IMR-90 (cell line): ENCODE results near the gene GATA1. TPM values are rescaled to one million over a fixed set of nuclear protein-coding genes. Genes with fewer than 3 reads are reported as not detected.

Source experiments
- ATAC-seq: fragments of 200-7000 bp; cut with Tn5 transposase; 2 replicates; pipeline ENCODE4 v1.9.1; 2020; ENCODE audit warnings: low read depth, mild to moderate bottlenecking, moderate library complexity
- BruUV-seq: library from RNA; stranded (reverse); fragments of 400-500 nt; replicated peaks from 2 replicates; lab custom pipeline; 2021; lab: Mats Ljungman, UMichigan
- CTCF ChIA-PET: fragments of 300-600 bp; formaldehyde crosslinking; extraction: SDS; loops from one replicate; lab custom pipeline; 2021; ENCODE audit warnings: antibody characterized with exemption; lab: Yijun Ruan, JAX
- POLR2A ChIA-PET: fragments of 300-600 bp; sonication (Branson Sonifier 250); formaldehyde crosslinking; loops from one replicate; lab custom pipeline; 2022; ENCODE audit warnings: antibody characterized with exemption; ENCODE audit not compliant: unreplicated experiment; lab: Charles Lee
- DNase-seq: peaks from one replicate; pipeline ENCODE4 v3.0.0; 2013
- H2AFZ ChIP-seq: replicated peaks from 2 replicates; pipeline ENCODE3; 2013; ENCODE audit warnings: low read length, mild to moderate bottlenecking; ENCODE audit not compliant: poor library complexity
- H2AK5ac ChIP-seq: 2 replicates; pipeline ENCODE4 v1.6.1; 2013; ENCODE audit warnings: low read depth, low read length, inconsistent platforms
- H2AK9ac ChIP-seq: replicated peaks from 2 replicates; pipeline ENCODE3; 2013; ENCODE audit warnings: mild to moderate bottlenecking, low read depth, low read length, moderate library complexity; ENCODE audit not compliant: poor library complexity
- H2BK120ac ChIP-seq: 2 replicates; pipeline ENCODE4 v1.6.1; 2013; ENCODE audit warnings: low read depth, low read length, inconsistent platforms
- H2BK15ac ChIP-seq: 3 replicates; pipeline ENCODE4 v1.6.1; 2013; ENCODE audit warnings: low read depth, low read length, inconsistent platforms
- H2BK20ac ChIP-seq: 2 replicates; pipeline ENCODE4 v1.6.1; 2013; ENCODE audit warnings: low read depth, mild to moderate bottlenecking, inconsistent platforms, low read length, moderate library complexity
- H2BK5ac ChIP-seq: 2 replicates; pipeline ENCODE4 v1.6.1; 2013; ENCODE audit warnings: mild to moderate bottlenecking, low read depth, low read length, inconsistent platforms; ENCODE audit not compliant: poor library complexity, severe bottlenecking
- H3K14ac ChIP-seq: replicated peaks from 2 replicates; pipeline ENCODE4 v1.6.1; 2013; ENCODE audit warnings: low read depth, low read length, inconsistent platforms
- H3K18ac ChIP-seq: 2 replicates; pipeline ENCODE4 v1.6.1; 2013; ENCODE audit warnings: low read depth, low read length, control low read depth
- H3K23ac ChIP-seq: 2 replicates; pipeline ENCODE4 v1.6.1; 2013; ENCODE audit warnings: low read depth, low read length, inconsistent platforms
- H3K27ac ChIP-seq: 2 replicates; pipeline ENCODE4 v1.5.1; 2013; ENCODE audit warnings: mild to moderate bottlenecking, control low read depth, low read length; ENCODE audit not compliant: insufficient read depth
- H3K27me3 ChIP-seq: 2 replicates; pipeline ENCODE4 v1.6.1; 2013; ENCODE audit warnings: low read length; ENCODE audit not compliant: control insufficient read depth, insufficient read depth
- H3K36me3 ChIP-seq: 2 replicates; pipeline ENCODE4 v1.6.1; 2013; ENCODE audit warnings: low read length, mixed read lengths; ENCODE audit not compliant: control insufficient read depth, insufficient read depth
- H3K4ac ChIP-seq: 2 replicates; pipeline ENCODE4 v1.6.1; 2013; ENCODE audit warnings: low read depth, low read length, inconsistent platforms
- H3K4me1 ChIP-seq: 2 replicates; pipeline ENCODE4 v1.6.1; 2013; ENCODE audit warnings: low read length, mixed read lengths; ENCODE audit not compliant: control insufficient read depth, insufficient read depth
- H3K4me2 ChIP-seq: 2 replicates; pipeline ENCODE4 v1.6.1; 2013; ENCODE audit warnings: low read depth, mild to moderate bottlenecking, control low read depth, low read length, moderate library complexity
- H3K4me3 ChIP-seq: 2 replicates; pipeline ENCODE4 v1.5.1; 2013; ENCODE audit warnings: low read depth, mild to moderate bottlenecking, control low read depth, low read length, moderate library complexity; ENCODE audit not compliant: insufficient read depth
- H3K56ac ChIP-seq: 2 replicates; pipeline ENCODE4 v1.6.1; 2013; ENCODE audit warnings: low read length, inconsistent platforms; ENCODE audit not compliant: insufficient read depth; ENCODE audit errors: extremely low read depth
- H3K79me1 ChIP-seq, 2 experiments: 2 replicates each; pipeline ENCODE4 v1.6.1; 2013; ENCODE audit warnings: low read length in 2 of 2, inconsistent platforms in 1 of 2, low read depth in 1 of 2
- H3K9ac ChIP-seq: 2 replicates; pipeline ENCODE4 v1.6.1; 2013; ENCODE audit warnings: low read depth, low read length, control low read depth
- H3K9me1 ChIP-seq: 2 replicates; pipeline ENCODE4 v1.6.1; 2013; ENCODE audit warnings: low read length, inconsistent platforms; ENCODE audit not compliant: insufficient read depth
- H3K9me3 ChIP-seq: 2 replicates; pipeline ENCODE4 v1.6.1; 2013; ENCODE audit warnings: low read length; ENCODE audit not compliant: control insufficient read depth, insufficient read depth
- H4K20me1 ChIP-seq: 2 replicates; pipeline ENCODE4 v1.6.1; 2013; ENCODE audit warnings: low read length, inconsistent platforms; ENCODE audit not compliant: insufficient read depth
- H4K5ac ChIP-seq: 2 replicates; pipeline ENCODE4 v1.6.1; 2013; ENCODE audit warnings: mild to moderate bottlenecking, low read depth, low read length, control low read depth
- H4K8ac ChIP-seq, 2 experiments: 2 replicates each; pipeline ENCODE4 v1.6.1; 2013; ENCODE audit warnings: low read depth in 2 of 2, low read length in 2 of 2, control low read depth in 1 of 2, inconsistent platforms in 1 of 2
- H4K91ac ChIP-seq: 2 replicates; pipeline ENCODE4 v1.6.1; 2013; ENCODE audit warnings: low read depth, low read length, inconsistent platforms; ENCODE audit not compliant: insufficient read depth
- BHLHE40 ChIP-seq: fragments of 150-350 bp; IDR thresholded peaks from 2 replicates; pipeline ENCODE4 v1.6.1; 2016; ENCODE audit warnings: mild to moderate bottlenecking, low read depth, low read length
- CEBPB ChIP-seq: IDR thresholded peaks from 2 replicates; pipeline ENCODE4 v1.6.1; 2012; ENCODE audit warnings: low read depth, low read length, improper control_type of control experiment
- CHD1 ChIP-seq: IDR thresholded peaks from 2 replicates; pipeline ENCODE4 v1.6.1; 2012; ENCODE audit warnings: low read depth, low read length, improper control_type of control experiment
- FOS ChIP-seq: fragments of 150-350 bp; IDR thresholded peaks from 2 replicates; pipeline ENCODE4 v1.6.1; 2016; ENCODE audit warnings: low read depth, low read length
- MAFK ChIP-seq: IDR thresholded peaks from 2 replicates; pipeline ENCODE4 v1.6.1; 2012; ENCODE audit warnings: low read depth, low read length, improper control_type of control experiment
- MAZ ChIP-seq: IDR thresholded peaks from 2 replicates; pipeline ENCODE4 v1.6.1; 2012; ENCODE audit warnings: low read depth, mild to moderate bottlenecking, low read length, improper control_type of control experiment, moderate library complexity, borderline replicate concordance
- MXI1 ChIP-seq: IDR thresholded peaks from 2 replicates; pipeline ENCODE4 v1.6.1; 2012; ENCODE audit warnings: low read depth, mild to moderate bottlenecking, low read length, moderate library complexity, borderline replicate concordance
- NFE2L2 ChIP-seq: fragments of 150-350 bp; IDR thresholded peaks from 2 replicates; pipeline ENCODE4 v1.6.1; 2016; ENCODE audit warnings: low read depth, mild to moderate bottlenecking, low read length
- RAD21 ChIP-seq: IDR thresholded peaks from 2 replicates; pipeline ENCODE4 v1.6.1; 2012; ENCODE audit warnings: low read length, improper control_type of control experiment
- RCOR1 ChIP-seq: IDR thresholded peaks from 2 replicates; pipeline ENCODE4 v1.6.1; 2012; ENCODE audit warnings: mild to moderate bottlenecking, low read length, improper control_type of control experiment; ENCODE audit not compliant: insufficient replicate concordance
- RFX5 ChIP-seq: IDR thresholded peaks from 2 replicates; pipeline ENCODE4 v1.8.0; 2012; ENCODE audit warnings: low read depth, mild to moderate bottlenecking, low read length, moderate library complexity
- WGBS, 2 experiments: methylation state at CpG; one replicate each; pipeline versions ENCODE4 v1.1.5 to v1.1.7; 2013; ENCODE audit warnings: missing lambda C conversion rate in 2 of 2; ENCODE audit not compliant: insufficient read length in 1 of 2; ENCODE audit errors: extremely low coverage in 2 of 2; 5-methylcytosine and 5-hydroxymethylcytosine counted together
- dilution Hi-C: fragments of 300-500 bp; cut with HindIII; formaldehyde crosslinking; loops from one replicate; pipeline ENCODE4 v1.14.3; 2018; ENCODE audit warnings: low sequenced_read_pairs; ENCODE audit not compliant: unreplicated experiment
- in situ Hi-C: fragments of 300-500 bp; cut with MboI; formaldehyde crosslinking; loops from 3 replicates; pipeline ENCODE4 v1.14.3; 2019; ENCODE audit warnings: low sequenced_read_pairs, inconsistent platforms, mixed read lengths
- intact Hi-C: fragments of 100-400 bp; cut with micrococcal nuclease; formaldehyde crosslinking; loops from 2 replicates; pipeline ENCODE4 v1.10.0; 2022
- polyA plus RNA-seq, 3 experiments: library from polyadenylated mRNA; depleted of rRNA; stranded (reverse); fragments of >200 nt; gene quantifications; 2 replicates each; pipeline ENCODE4 v1.2.3, GENCODE V29; 2012; ENCODE audit warnings: low replicate concordance in 1 of 3
- total RNA-seq: library from RNA; depleted of rRNA; stranded (reverse); fragments of >200 nt; gene quantifications from 2 replicates; pipeline ENCODE4 v1.2.3, GENCODE V29; 2012
- TF ChIP-seq, protein P1 (sequence below): conservative IDR thresholded peaks from 2 replicates; pipeline ENCODE4 v1.5.1; 2012; ENCODE audit warnings: mild to moderate bottlenecking, low read depth, low read length, improper control_type of control experiment
- TF ChIP-seq, protein P2 (sequence below): fragments of 150-350 bp; IDR thresholded peaks from 2 replicates; pipeline ENCODE4 v1.6.1; 2016; ENCODE audit warnings: low read depth, mild to moderate bottlenecking, low read length, moderate library complexity, borderline replicate concordance

The GATA1 gene
- total and polyA plus RNA-seq, 2 of the 4 experiments (the other 2 are of a cell fraction), result not detected

GRCh38 chrX:48816014-48816810 is 29.8 kb downstream of the GATA1 start:
- H4K91ac ChIP-seq, result no peak overlapping the region
- no peak overlapping the region for H2BK120ac ChIP-seq
- H4K20me1 ChIP-seq, result no peaks in the 10 kb centered on the region
- no peak overlapping the region for H4K8ac ChIP-seq
- DNase-seq (no peak), ATAC-seq (no peak)
- no peak overlapping the region for H2AFZ ChIP-seq
- no peak overlapping the region for H4K5ac ChIP-seq
- H3K23ac ChIP-seq, result no peak overlapping the region
- no peak overlapping the region for H2BK5ac ChIP-seq
- no peak overlapping the region for H2AK9ac ChIP-seq
- H3K79me1 ChIP-seq, result no peaks in the 10 kb centered on the region
- POLR2A ChIA-PET, result no interaction called here
- no TSS peak for BruUV-seq
- dilution Hi-C loops (no loop called here), in situ Hi-C loops (no loop called here), intact Hi-C loops (no loop called here)
- H3K18ac ChIP-seq, result no peak overlapping the region
- H3K4ac ChIP-seq, result no peak overlapping the region
- H3K56ac ChIP-seq, result no peak overlapping the region
- TF ChIP-seq CEBPB (no peak), MAZ (no peak), FOS (no peak), NFE2L2 (no peak), BHLHE40 (no peak), RAD21 (no peak), CHD1 (no peak), RCOR1 (no peak), RFX5 (no peak), MAFK (no peak), MXI1 (no peak)
- TF ChIP-seq, protein P1, sequence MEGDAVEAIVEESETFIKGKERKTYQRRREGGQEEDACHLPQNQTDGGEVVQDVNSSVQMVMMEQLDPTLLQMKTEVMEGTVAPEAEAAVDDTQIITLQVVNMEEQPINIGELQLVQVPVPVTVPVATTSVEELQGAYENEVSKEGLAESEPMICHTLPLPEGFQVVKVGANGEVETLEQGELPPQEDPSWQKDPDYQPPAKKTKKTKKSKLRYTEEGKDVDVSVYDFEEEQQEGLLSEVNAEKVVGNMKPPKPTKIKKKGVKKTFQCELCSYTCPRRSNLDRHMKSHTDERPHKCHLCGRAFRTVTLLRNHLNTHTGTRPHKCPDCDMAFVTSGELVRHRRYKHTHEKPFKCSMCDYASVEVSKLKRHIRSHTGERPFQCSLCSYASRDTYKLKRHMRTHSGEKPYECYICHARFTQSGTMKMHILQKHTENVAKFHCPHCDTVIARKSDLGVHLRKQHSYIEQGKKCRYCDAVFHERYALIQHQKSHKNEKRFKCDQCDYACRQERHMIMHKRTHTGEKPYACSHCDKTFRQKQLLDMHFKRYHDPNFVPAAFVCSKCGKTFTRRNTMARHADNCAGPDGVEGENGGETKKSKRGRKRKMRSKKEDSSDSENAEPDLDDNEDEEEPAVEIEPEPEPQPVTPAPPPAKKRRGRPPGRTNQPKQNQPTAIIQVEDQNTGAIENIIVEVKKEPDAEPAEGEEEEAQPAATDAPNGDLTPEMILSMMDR, result no peak
- TF ChIP-seq, protein P2, sequence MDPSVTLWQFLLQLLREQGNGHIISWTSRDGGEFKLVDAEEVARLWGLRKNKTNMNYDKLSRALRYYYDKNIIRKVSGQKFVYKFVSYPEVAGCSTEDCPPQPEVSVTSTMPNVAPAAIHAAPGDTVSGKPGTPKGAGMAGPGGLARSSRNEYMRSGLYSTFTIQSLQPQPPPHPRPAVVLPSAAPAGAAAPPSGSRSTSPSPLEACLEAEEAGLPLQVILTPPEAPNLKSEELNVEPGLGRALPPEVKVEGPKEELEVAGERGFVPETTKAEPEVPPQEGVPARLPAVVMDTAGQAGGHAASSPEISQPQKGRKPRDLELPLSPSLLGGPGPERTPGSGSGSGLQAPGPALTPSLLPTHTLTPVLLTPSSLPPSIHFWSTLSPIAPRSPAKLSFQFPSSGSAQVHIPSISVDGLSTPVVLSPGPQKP, result no peak
- no peaks in the 10 kb centered on the region for H3K9me1 ChIP-seq
- no peaks in the 10 kb centered on the region; the same call in 1 of the 2 replicates for H3K9me3 ChIP-seq
- H3K14ac ChIP-seq, result no peak overlapping the region
- H2AK5ac ChIP-seq, result no peak overlapping the region
- H3K4me1 ChIP-seq, result no peaks in the 10 kb centered on the region
- H2BK15ac ChIP-seq, result no peak overlapping the region
- H3K27ac ChIP-seq, result no peak overlapping the region
- H3K36me3 ChIP-seq, result peaks cover 21% of the 10 kb centered on the region
- no peak overlapping the region for H2BK20ac ChIP-seq
- no peak overlapping the region for H3K4me3 ChIP-seq
- CTCF ChIA-PET, result no interaction called here
- WGBS, 2 experiments, result 75% methylated on average over 1 of the region's 18 CpGs; no CpG with 5 or more reads in 1 of the 2 experiments
- no peak overlapping the region for H3K9ac ChIP-seq
- no peaks in the 10 kb centered on the region for H3K27me3 ChIP-seq
- no peak overlapping the region for H3K4me2 ChIP-seq
